GOT3 (cell line): Measurements from ENCODE around the gene DNASE2B.
"Not testable (repeated sequence)": the region's sequence is repeated elsewhere in the genome, so short reads cannot be mapped to it uniquely, and the experiment has no call there.

Source experiments
- DNase-seq: peaks from one replicate; lab custom pipeline; 2025; ENCODE audit warnings: mixed read lengths; lab: John Stamatoyannopoulos, UW

DNASE2B gene

DNA sequence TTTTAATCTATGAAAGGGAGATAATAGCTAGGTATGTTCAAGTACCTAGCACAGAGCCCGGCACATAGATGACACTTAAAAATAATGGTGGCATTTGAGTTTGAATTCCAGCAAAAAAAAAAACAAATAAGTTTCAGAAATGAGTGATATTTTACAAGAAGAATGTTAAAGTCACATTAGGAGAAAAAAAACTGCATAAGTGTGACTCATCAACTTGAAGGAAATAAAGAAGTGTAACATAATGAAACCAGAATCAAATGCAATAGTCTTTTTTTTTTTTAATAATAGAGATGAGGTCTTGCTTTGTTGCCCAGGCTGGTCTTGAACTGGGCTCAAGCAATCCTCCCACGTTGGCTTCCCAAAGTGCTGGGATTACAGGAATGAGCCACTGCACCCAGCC, 17.1 kb downstream of the DNASE2B start:
- DNase-seq: no peak

DNA sequence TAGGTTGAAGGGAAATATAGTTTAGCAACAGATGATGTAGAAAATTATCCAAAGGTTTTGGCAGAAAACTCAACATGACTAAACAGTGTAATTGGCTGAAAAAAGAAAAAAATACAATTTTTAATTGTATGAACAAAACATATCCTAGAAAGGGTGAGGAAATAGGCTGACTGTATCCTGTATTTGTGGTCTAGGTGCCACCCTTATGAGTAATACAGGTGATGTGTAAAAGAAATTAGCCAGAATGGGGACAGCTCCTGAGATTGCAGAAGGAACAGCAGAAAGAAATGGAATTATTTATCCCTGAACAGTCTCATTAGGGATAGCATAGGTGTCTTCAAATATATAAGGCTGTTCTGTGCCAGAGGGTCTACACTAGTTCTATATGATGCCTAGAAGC, 24.6 kb downstream of the DNASE2B start:
- DNase-seq: no peak

DNA sequence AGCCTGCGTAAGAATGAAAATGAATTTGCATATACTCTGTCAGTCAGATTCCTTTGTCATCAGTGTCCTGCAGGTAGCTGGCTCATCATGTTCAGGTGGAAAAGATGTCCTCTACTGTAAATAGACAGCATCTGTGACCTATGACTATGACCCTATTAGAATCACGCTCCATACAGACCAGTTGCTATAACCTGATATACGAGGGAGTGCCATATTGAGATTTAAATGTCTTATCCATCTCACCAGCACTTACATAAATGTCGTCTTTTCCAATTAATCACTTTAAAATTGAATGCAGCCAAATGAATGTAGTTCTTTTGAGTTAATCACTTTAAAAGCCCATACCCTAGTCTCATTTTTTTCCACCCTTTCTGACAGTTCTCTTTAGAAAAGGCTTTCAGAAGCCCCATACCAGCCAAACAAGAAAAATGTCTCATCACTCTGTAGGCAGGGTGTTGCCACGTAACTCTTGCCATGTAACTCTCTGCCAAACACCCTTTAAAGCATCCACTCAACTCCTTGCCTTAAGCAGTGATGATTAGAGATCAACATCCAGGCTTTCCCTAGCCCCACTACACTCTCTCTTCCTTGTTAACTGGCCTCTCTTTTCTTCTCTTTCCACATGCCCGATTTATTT, 26.3 kb downstream of the DNASE2B start:
- DNase-seq: no peak

DNA sequence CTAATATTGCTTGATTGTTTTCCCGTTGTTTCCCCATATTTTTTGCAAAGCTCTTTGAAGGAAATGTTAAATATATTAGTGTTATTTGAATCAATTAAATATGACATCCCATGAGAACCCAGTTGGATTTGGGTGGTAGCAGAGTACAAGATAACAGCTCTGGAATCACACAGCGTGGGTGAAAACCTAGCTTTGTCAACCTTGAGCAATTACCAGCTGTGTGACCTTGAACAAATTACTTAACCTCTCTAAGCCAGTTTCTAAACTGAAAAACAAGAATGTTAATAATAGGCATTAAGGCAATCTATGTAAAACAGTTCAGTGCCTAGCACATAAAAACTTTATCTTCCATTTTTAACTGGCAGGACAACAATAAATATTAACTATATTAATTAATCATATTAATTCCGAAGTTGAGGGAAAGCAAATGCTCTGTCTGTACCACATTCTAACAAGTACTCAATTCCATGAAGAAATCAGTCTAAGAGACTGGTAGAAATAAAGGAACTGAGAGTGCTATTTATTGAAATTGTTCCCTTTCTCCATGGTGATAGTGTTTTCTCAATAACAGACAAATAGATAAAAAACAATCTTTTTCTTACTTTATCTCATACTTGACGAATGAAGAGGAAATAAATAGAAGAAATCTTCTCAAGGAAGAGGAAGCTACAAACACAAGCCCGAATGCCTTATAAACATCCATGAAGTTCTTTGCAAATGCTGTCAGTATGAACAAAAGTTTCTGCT, 27.0 kb downstream of the DNASE2B start:
- no peak for DNase-seq

DNA sequence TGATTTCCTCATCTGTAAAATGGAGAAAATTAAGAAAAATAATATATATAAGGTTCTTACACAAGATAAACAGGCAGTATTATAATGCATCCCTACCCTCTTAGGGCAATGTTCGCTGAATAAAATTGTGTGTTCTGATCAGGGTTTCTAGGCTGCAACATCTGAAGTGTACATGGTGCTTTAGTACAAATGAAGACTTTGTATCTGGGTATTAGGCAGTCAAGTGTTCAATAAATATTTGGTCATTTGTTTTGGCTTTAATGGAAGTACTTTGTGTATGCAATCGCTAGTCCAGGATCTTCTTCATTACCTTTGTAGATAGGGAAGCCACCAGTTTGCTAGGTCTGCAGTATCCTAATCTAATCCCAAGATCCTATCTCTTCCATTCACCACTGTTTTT, 28.1 kb downstream of the DNASE2B start:
- DNase-seq: no peak

DNA sequence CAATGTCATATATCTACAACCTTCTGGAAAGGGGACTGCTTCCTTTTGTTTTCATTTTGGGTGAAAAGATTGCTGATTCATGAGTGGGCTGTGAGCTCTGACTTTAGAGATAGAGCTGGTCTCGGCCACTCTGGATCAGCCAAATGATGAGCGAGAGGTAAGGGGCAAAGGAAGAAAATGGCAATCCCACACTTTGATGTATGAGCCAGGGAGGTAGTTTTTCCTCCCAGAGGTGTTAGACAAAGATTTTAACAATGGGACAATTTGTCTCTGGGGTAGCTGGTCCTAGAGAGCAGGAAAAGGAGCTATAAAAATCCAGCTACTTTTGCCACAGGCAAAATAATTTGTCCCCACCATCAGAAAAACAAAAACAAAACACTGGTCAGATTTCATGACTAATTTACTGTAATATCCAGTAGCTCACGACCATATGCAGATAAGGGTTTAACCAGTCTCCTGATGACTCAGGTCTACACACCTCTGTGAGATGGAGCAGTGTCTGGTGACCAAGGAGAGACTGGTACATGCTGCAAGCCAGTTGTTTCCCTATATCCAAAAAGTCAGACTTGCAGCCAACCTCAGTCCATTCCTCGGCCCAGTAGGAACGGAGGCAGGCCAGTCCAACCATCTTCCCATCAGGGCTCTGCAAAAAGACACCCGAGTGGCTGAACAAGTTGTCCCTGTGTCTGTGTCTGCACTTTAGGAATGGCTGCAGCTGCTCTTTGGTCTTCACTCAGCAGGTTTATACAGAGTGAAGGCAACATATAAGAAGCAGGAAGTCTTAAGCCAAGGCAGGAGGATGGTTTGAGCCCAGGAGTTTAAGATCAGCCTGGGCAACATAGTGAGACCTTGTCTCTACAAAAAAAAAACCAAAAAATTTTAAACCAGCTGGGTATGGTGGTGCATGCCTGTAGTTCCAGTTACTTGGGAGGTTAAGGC, 29.2 kb downstream of the DNASE2B start:
- DNase-seq: no peak

DNA sequence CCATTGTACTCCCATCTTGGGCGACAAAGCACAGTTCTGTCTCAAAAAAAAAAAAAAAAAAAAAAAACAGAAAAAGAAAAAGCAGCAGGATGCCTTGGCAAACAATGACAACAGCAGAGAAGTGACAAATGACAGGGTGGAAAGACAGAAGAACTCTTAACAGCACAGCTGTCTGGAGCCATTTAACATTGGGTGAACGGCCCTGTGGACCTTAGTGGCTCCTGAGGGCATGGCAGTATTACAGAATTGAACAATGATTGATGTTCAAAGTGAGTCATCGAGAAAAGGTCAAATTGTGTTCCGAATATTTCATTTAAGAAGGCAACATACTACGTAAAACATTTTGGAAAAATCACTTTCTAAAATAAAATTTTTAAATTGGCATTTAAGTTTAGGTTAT, 30.0 kb downstream of the DNASE2B start:
- DNase-seq: no peak

DNA sequence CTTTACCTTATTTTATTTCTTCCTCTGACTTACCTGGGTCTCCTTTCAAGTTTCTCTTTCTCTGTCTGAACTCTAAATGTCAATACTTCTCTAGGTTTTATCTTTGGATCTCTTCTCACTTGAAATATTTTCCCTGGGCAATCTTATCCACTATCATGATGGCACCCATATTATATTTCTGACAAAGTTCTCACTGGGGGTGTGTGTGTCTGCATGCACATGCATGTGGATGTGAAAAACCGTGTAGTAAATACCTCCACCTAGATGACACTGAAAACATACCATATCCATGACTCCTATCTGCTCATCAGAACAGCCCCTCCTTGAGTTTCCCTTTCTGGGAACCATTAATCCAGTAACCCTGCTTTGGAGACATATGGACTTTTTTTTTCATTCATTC, 30.9 kb downstream of the DNASE2B start:
- DNase-seq: no peak

DNA sequence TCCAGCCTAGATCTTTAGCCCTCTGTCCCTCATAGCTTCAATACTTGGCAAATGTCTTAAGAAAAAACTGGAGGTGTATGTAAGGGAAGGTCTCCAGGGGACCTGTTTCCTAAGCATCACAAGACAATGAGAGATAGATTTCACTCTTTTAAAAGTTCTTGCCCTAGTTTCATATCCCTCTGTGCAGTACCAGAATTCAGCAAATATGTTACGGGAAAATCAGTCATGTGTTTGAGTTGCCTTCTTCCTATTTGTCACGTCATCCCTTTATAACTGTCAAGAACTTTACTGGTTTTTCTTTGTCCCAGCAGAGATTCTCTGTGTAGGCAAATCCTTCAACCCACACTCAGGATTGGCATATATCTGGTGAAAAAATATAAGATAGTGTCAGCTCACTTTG, 32.3 kb downstream of the DNASE2B start:
- DNase-seq: no peak

DNA sequence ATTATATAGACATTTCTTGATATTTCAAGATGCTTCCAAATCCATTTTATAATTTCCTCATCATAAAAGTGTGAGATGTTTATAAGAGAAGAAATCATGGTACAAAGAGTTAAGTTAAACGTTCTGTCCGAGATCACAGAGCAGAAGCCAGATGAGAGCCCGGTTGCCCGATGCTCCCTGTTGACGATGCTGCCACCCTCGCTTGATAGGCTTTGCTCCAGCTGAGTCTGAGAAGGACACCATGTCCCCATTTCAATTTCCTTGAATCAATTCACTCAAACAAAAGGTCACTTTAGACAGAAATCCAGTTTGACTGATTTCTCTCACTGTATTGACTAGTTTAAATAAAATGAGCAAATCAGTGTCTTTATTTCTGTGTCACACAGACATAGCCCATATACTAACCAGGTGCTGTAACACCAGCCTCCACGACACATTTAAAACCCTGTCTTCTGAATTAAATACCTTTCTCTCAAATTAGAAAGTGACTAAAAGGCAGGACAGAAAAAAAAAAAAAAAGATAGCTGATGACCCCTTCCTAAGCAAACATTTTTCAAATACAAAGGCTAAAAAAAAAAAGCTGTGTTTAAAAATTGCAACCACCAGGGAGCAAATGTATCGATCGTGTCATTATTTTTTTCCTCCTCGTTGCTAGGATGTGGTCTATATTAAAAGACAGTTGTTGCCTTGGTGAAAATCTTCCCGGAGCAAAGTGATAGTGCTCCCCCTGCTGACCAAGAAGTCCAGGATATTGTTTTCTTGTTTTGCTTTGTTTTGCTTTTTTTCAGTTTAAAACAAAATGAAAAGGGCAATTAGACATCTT, 35.2 kb downstream of the DNASE2B start:
- DNase-seq: no peak

DNA sequence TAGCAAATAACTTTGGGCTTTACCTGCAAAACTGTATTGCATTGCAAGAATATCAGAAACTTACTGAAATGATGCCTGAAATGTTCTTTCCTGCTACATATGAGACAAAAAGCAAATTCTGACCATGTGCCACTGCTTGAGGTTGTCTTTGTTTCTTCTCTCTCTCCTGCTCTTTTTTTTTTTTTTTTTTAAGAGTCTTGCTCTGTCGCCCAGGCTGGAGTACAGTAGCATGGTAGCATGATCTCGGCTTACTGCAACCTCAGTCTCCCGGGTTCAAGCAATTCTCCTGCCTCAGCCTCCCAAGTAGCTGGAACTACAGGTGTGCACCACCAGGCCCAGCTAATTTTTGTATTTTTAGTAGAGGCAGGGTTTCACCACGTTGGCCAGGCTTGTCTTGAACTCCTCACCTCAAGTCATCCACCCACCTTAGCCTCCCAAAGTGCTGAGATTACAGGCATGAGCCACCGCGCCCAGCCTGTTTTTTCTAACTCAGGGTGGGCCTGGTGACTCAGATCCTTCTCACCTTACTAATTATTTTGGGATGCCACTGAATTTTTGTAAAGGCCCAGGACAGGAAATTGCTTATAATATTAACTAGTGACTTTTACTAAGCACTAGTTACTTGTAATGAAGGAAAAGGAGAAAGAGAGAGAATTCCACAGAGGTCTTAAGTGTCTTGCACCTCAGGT, 35.9 kb downstream of the DNASE2B start:
- DNase-seq: no peak

DNA sequence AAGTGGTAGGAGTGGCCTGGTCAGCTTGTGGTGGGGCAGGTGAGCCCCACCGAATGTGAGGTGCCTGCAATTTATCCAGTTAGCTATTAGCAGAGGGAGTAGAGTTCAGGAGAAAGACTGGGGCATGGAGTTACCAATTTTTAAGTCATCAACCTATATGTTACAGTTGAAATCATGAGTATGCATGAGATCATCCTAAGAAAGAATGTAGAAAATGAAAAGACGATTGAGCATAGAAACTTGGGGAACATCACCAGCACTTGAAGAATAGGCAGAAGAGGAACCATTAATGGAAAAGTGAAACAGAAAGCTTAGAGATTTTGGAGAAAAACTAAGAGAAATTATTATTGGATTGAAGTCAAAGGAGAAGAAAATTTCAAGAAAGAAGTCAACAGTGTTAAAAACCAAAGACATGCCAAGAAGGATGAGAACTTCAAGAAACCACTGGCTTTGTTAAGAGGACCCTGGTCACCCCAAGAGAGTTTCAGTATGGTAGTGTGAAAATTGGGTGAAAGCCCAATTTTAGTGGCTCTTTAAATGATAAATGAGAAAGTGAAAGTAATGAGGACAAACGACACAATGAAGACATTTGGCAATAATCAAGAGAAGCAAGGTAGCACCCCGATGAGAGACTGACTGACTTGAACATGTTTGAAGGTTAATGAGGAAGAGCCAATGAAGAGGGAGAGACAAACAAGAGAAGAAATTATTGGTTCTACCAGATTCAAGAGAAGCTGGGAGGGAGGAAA, 36.7 kb downstream of the DNASE2B start:
- no peak for DNase-seq

DNA sequence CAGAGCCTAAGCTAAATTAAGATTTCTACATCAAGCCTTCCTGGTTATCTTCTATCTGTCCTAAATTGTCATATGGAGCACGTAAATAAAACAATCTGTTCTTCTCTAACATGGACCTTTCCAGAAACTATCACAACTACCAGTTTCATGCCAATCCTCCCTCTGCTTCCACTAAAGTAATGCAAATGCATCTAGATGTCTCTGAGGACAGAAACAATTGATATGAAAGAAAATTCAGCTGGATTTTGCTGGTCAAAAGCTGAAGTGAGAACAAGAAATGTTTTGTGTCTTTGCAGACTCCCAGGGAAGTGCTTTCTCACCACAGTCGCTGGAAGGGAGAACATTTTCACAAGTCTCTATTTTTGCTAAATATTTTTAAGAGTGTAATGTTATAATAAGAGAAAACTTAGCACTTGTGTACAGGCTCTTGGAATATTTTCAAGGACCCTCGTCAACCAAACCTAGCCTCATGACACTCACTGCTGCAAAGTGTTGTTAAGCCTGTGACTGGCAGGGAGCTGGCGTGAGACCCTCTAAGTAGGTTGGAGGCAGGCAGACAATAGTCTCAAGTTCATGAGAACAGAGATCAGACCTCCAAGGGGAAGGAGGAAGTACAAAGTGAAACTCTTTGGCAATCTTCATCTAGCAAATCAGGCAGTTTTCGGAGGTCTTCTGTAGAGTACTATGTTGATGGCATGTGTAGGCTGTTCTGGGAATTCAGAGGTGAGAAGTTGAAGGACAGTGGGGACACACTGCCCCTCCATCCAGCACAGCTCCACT, 38.8 kb downstream of the DNASE2B start:
- no peak for DNase-seq

DNA sequence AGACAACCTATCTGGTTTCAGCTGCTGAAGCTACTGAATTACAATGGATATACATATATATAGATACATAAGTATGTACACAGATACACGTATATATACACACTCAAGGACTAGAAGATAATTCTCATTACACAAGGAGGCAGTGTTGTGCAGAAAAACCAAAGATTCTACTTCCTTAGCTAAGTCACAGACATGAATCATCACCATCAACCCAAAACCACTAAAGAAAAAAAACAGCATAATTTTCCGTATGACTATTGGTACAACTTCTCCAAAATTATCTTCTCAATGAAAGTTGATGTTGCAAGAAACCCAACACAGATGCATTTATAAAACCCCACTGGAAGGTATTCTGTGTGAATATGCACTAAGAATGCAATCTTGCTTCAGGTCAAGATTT, 44.0 kb downstream of the DNASE2B start:
- DNase-seq: no peak

DNA sequence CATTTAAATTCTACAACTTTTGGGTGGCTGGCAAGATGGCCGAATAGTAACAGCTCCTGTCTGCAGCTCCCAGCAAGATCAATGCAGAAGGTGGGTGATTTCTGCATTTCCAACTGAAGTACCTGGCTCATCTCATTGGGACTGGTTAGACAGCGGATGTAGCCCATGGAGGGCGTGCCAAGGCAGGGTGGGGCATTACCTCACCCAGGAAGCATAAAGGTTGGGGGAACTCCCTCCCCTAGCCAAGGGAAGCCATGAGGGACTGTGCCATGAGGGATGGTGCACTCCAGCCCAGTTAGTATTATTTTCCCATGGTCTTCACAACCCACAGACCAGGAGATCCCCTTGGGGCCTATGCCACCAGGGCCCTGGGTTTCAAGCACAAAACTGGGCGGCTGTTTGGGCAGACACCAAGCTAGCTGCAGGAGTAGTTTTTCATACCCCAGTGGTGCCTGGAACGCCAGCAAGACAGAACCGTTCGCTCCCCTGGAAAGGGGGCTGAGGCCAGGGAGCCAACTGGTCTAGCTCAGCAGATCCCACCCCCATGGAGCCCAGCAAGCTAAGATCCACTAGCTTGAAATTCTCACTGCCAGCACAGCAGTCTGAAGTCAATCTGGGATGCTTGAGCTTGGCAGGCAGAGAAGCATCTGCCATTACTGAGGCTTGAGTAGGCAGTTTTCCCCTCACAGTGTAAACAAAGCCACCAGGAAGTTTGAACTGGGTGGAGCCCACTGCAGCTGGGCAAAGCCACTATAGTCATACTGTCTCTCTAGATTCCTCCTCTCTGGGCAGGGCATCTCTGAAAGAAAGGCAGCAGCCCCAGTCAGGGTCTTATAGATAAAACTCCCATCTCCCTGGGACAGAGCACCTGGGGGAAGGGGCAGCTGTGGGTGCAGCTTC, 44.7 kb downstream of the DNASE2B start:
- not testable (repeated sequence) for DNase-seq

DNA sequence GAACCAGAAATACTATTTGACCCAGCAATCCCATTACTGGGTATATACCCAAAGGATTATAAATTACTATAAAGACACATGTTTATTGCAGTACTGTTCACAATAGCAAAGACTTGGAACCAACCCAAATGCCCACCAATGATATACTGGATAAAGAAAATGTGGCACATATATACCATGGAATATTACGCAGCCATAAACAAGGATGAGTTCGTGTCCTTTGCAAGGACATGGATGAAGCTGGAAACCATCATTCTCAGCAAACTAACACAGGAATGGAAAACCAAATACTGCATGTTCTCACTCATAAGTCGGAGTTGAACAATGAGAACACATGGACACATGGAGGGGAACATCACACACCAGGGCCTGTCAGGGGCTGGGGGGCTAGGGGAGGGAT, 50.4 kb downstream of the DNASE2B start:
- not testable (repeated sequence) for DNase-seq

DNA sequence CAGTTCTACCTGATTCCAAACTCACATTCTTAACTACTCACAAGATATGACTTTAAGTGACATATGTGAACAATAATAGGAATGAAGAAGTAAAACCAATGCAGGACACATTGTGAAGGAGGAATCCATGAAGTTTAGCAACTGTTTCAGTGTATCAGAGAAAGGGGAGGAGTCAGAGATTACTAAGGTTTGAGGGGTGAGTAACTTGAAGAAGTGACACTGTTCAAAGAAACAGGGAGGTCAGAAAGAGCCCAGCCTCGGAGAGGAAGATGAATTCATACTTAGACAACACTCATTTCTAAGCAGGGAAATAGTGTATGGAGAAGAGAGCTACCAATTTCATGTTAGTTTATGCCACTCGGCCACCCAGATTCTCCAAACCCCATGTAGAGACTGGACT, 52.6 kb downstream of the DNASE2B start:
- no peak for DNase-seq

DNA sequence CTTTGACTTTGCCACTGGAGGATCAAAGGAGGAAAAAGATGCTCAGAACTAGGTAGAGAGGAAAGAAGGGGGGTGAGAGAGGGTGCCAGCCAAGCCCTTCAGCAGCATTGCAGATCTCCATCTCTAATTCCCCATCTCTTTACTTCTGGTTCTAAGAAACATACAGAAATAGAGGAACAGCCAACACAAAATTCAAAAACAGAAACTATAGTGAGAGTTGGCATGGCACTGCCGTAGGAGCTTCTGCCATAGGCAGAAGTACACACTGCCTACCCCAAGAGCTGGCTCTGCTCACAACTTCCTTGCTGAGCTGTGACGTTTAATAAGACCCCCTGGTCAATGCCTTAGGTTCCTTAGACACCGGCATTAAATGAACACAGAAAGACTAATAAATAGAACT, 54.2 kb downstream of the DNASE2B start:
- DNase-seq: no peak

DNA sequence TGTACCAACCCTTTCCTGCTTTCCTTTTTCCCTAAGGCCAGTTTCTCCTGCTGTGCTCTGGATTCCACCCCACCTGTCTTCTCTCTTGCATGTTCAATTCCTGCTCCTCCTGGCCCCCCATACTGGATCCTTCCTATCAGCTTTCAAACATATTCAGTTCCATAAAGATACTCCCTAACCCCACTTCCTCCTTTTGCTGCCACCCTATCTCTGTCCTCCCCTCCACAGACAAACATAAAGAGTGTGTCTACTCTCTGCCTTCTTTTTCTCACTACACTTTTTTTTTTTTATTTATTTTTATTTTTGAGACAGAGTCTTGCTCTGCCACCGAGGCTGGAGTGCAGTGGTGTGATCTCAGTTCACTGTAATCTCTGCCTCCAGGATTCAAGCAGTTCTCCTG, 63.8 kb downstream of the DNASE2B start:
- no peak for DNase-seq
